ENCODE measurements around the gene FBLN2.
"Not testable (repeated sequence)": the region's sequence is repeated elsewhere in the genome, so short reads cannot be mapped to it uniquely, and the experiment has no call there.

FBLN2 gene

DNA sequence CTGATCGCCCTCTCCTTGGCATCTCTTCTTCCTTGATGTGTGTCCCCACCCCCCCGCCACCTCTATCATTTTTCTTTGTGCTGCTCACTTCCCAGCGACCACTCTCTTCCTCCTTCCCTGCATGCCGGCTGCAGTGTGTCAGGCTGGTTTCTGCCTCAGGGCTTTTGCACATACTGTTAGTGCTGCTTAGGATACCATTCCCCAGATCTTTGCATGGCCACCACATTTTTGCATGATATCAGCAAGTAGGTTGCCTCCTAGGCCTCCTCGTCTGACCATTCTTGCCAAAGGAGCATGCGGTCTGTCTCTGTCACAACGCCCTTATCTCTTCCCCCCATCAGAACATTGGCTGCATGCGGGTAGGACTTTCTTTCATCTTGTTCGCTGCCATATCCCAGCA, 12.5 kb downstream of the FBLN2 start:
- Histone ChIP-seq H2AK5ac (ENCODE audit: low read length, severe bottlenecking) (no peak overlapping the region), H3K23ac (ENCODE audit: low read length in 2 of 2) (no peak overlapping the region)

GRCh38 chr3:13561967-13562366, 13.0 kb downstream of the FBLN2 start:
- H3K79me1 ChIP-seq (replicated peaks; ENCODE audit: low read length, poor library complexity, severe bottlenecking), result no peaks in the 10 kb centered on the region
- peaks cover 1% of the 10 kb centered on the region for H3K4me1 ChIP-seq (ENCODE audit: control insufficient read depth, insufficient read depth, low read depth, low read length)
- H2BK12ac ChIP-seq (ENCODE audit: low read length in 2 of 2), result no peak overlapping the region
- no peak overlapping the region for H3K4me3 ChIP-seq (ENCODE audit: insufficient read depth in 1 of 2, low read depth in 1 of 2, low read length in 2 of 2)
- 87% methylated on average over 4 of the region's 4 CpGs for WGBS
- no peak overlapping the region for H3K4ac ChIP-seq (ENCODE audit: low read depth in 1 of 2, low read length in 2 of 2)
- H3K27ac ChIP-seq (ENCODE audit: low read length, poor library complexity, severe bottlenecking), result no peak overlapping the region
- H3K18ac ChIP-seq (ENCODE audit: low read depth in 1 of 2, low read length in 2 of 2), result no peak overlapping the region
- no peaks in the 10 kb centered on the region for H3K9me3 ChIP-seq (ENCODE audit: control insufficient read depth, low read length)
- no peak for DNase-seq
- no peak overlapping the region for H3K14ac ChIP-seq (ENCODE audit: low read length in 2 of 2)
- H3K27me3 ChIP-seq (ENCODE audit: control insufficient read depth in 1 of 2, insufficient read depth in 1 of 2, low read length in 2 of 2), result peaks cover 0 to 24% of the 10 kb centered on the region in 2 experiments
- H2BK120ac ChIP-seq (ENCODE audit: low read depth, low read length), result no peak overlapping the region
- H4K8ac ChIP-seq (ENCODE audit: low read length), result no peak overlapping the region
- no peak overlapping the region for H3K23ac ChIP-seq (ENCODE audit: low read length in 2 of 2)
- H2AK5ac ChIP-seq (ENCODE audit: low read length, severe bottlenecking), result no peak overlapping the region
- no peak overlapping the region for H3K4me2 ChIP-seq (ENCODE audit: low read length, poor library complexity, severe bottlenecking)
- no peak overlapping the region for H4K91ac ChIP-seq (ENCODE audit: low read length)
- peaks cover 0 to 30% of the 10 kb centered on the region in 2 experiments for H3K36me3 ChIP-seq (ENCODE audit: control insufficient read depth in 1 of 2, insufficient read depth in 2 of 2, low read depth in 1 of 2, low read length in 2 of 2)
- H3K9ac ChIP-seq (ENCODE audit: low read length), result no peak overlapping the region
- no peak overlapping the region for H2BK15ac ChIP-seq (ENCODE audit: low read depth, poor library complexity, severe bottlenecking)
- no peak overlapping the region for H2AFZ ChIP-seq (ENCODE audit: low read depth, low read length)
- H2BK5ac ChIP-seq (ENCODE audit: low read depth, low read length, poor library complexity, severe bottlenecking), result no peak overlapping the region

More for the DNA sequence above, 12.5 kb downstream of the FBLN2 start:
- no peak overlapping the region for H3K27ac ChIP-seq (ENCODE audit: low read length, poor library complexity, severe bottlenecking)
- H3K4ac ChIP-seq (ENCODE audit: low read depth in 1 of 2, low read length in 2 of 2), result no peak overlapping the region
- no peak overlapping the region for H2BK15ac ChIP-seq (ENCODE audit: low read depth, poor library complexity, severe bottlenecking)
- no peak overlapping the region for H4K8ac ChIP-seq (ENCODE audit: low read length)
- no peaks in the 10 kb centered on the region for H3K9me3 ChIP-seq (ENCODE audit: control insufficient read depth, low read length)
- no peak overlapping the region for H3K4me2 ChIP-seq (ENCODE audit: low read length, poor library complexity, severe bottlenecking)
- peaks cover 0 to 24% of the 10 kb centered on the region in 2 experiments for H3K27me3 ChIP-seq (ENCODE audit: control insufficient read depth in 1 of 2, insufficient read depth in 1 of 2, low read length in 2 of 2)
- no peak overlapping the region for H3K18ac ChIP-seq (ENCODE audit: low read depth in 1 of 2, low read length in 2 of 2)
- 81% methylated on average over 9 of the region's 9 CpGs for WGBS
- H3K9ac ChIP-seq (ENCODE audit: low read length), result no peak overlapping the region
- peaks cover 0 to 28% of the 10 kb centered on the region in 2 experiments for H3K36me3 ChIP-seq (ENCODE audit: control insufficient read depth in 1 of 2, insufficient read depth in 2 of 2, low read depth in 1 of 2, low read length in 2 of 2)
- no peak overlapping the region for H4K91ac ChIP-seq (ENCODE audit: low read length)
- DNase-seq, result no peak
- H3K4me1 ChIP-seq (ENCODE audit: control insufficient read depth, insufficient read depth, low read depth, low read length), result peaks cover 2% of the 10 kb centered on the region
- no peak overlapping the region for H2BK5ac ChIP-seq (ENCODE audit: low read depth, low read length, poor library complexity, severe bottlenecking)
- no peak overlapping the region for H2AFZ ChIP-seq (ENCODE audit: low read depth, low read length)
- H3K79me1 ChIP-seq (replicated peaks; ENCODE audit: low read length, poor library complexity, severe bottlenecking), result no peaks in the 10 kb centered on the region
- no peak overlapping the region for H3K14ac ChIP-seq (ENCODE audit: low read length in 2 of 2)
- no peak overlapping the region for H3K4me3 ChIP-seq (ENCODE audit: insufficient read depth in 1 of 2, low read depth in 1 of 2, low read length in 2 of 2)
- no peak overlapping the region for H2BK12ac ChIP-seq (ENCODE audit: low read length in 2 of 2)
- H2BK120ac ChIP-seq (ENCODE audit: low read depth, low read length), result no peak overlapping the region

GRCh38 chr3:13562421-13562820, 13.5 kb downstream of the FBLN2 start:
- not testable (repeated sequence) for H3K4me2 ChIP-seq (ENCODE audit: low read length, poor library complexity, severe bottlenecking); H3K4ac ChIP-seq (ENCODE audit: low read depth in 1 of 2, low read length in 2 of 2); H3K4me3 ChIP-seq (ENCODE audit: insufficient read depth in 1 of 2, low read depth in 1 of 2, low read length in 2 of 2); H2BK5ac ChIP-seq (ENCODE audit: low read depth, low read length, poor library complexity, severe bottlenecking); H2BK120ac ChIP-seq (ENCODE audit: low read depth, low read length); H4K91ac ChIP-seq (ENCODE audit: low read length); H3K27ac ChIP-seq (ENCODE audit: low read length, poor library complexity, severe bottlenecking); H2AFZ ChIP-seq (ENCODE audit: low read depth, low read length); H3K18ac ChIP-seq (ENCODE audit: low read depth in 1 of 2, low read length in 2 of 2); H2BK15ac ChIP-seq (ENCODE audit: low read depth, poor library complexity, severe bottlenecking); H3K4me1 ChIP-seq (ENCODE audit: control insufficient read depth, insufficient read depth, low read depth, low read length); H4K8ac ChIP-seq (ENCODE audit: low read length); H3K9me3 ChIP-seq (ENCODE audit: control insufficient read depth, low read length); DNase-seq; H3K23ac ChIP-seq (ENCODE audit: low read length in 2 of 2); H3K9ac ChIP-seq (ENCODE audit: low read length); H2BK12ac ChIP-seq (ENCODE audit: low read length in 2 of 2); H2AK5ac ChIP-seq (ENCODE audit: low read length, severe bottlenecking); H3K79me1 ChIP-seq (replicated peaks; ENCODE audit: low read length, poor library complexity, severe bottlenecking); H3K14ac ChIP-seq (ENCODE audit: low read length in 2 of 2)
- peaks cover 0 to 24% of the 10 kb centered on the region in 2 experiments for H3K27me3 ChIP-seq (ENCODE audit: control insufficient read depth in 1 of 2, insufficient read depth in 1 of 2, low read length in 2 of 2)
- WGBS, result 90% methylated on average over 9 of the region's 9 CpGs
- peaks cover 0 to 30% of the 10 kb centered on the region in 2 experiments for H3K36me3 ChIP-seq (ENCODE audit: control insufficient read depth in 1 of 2, insufficient read depth in 2 of 2, low read depth in 1 of 2, low read length in 2 of 2)

DNA sequence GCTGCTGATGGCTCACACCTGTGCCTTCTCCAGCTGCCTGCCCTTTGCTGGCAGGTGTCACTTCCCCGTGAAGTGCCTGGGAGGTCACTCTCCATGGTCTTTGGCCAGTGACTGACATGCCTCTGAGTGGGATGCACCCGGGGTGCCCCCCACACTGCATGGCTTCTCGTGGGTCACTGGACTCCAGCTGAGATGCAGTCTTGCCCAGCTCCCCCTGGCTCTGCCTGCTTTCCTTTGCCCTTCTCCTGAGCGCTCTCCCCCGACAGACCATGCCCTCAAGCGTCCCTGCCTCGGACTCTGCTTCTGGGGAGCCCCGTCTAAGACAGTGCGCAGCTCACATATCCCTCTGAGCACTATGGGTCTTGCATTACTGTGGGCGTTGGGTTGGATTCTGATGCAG, 14.4 kb downstream of the FBLN2 start:
- WGBS, result 87% methylated on average over 10 of the region's 10 CpGs
- no peak overlapping the region for H4K91ac ChIP-seq (ENCODE audit: low read length)
- no peak overlapping the region for H2BK12ac ChIP-seq (ENCODE audit: low read length in 2 of 2)

More for the DNA sequence above, 14.4 kb downstream of the FBLN2 start:
- no peak overlapping the region for H3K9ac ChIP-seq (ENCODE audit: low read length)
- H2AFZ ChIP-seq (ENCODE audit: low read depth, low read length), result no peak overlapping the region
- no peak overlapping the region for H3K14ac ChIP-seq (ENCODE audit: low read length in 2 of 2)
- H3K9me3 ChIP-seq (ENCODE audit: control insufficient read depth, low read length), result no peaks in the 10 kb centered on the region
- no peak overlapping the region for H2BK120ac ChIP-seq (ENCODE audit: low read depth, low read length)
- H3K23ac ChIP-seq (ENCODE audit: low read length in 2 of 2), result no peak overlapping the region
- no peak overlapping the region for H3K4me2 ChIP-seq (ENCODE audit: low read length, poor library complexity, severe bottlenecking)
- H3K79me1 ChIP-seq (replicated peaks; ENCODE audit: low read length, poor library complexity, severe bottlenecking), result no peaks in the 10 kb centered on the region
- H3K27me3 ChIP-seq (ENCODE audit: control insufficient read depth in 1 of 2, insufficient read depth in 1 of 2, low read length in 2 of 2), result peaks cover 0 to 24% of the 10 kb centered on the region in 2 experiments
- H2BK5ac ChIP-seq (ENCODE audit: low read depth, low read length, poor library complexity, severe bottlenecking), result no peak overlapping the region
- H3K36me3 ChIP-seq (ENCODE audit: control insufficient read depth in 1 of 2, insufficient read depth in 2 of 2, low read depth in 1 of 2, low read length in 2 of 2), result peaks cover 0 to 30% of the 10 kb centered on the region in 2 experiments
- H3K4me1 ChIP-seq (ENCODE audit: control insufficient read depth, insufficient read depth, low read depth, low read length), result no peaks in the 10 kb centered on the region
- no peak overlapping the region for H2BK15ac ChIP-seq (ENCODE audit: low read depth, poor library complexity, severe bottlenecking)
- H3K27ac ChIP-seq (ENCODE audit: low read length, poor library complexity, severe bottlenecking), result no peak overlapping the region
- H3K4ac ChIP-seq (ENCODE audit: low read depth in 1 of 2, low read length in 2 of 2), result no peak overlapping the region
- no peak overlapping the region for H2AK5ac ChIP-seq (ENCODE audit: low read length, severe bottlenecking)
- H3K18ac ChIP-seq (ENCODE audit: low read depth in 1 of 2, low read length in 2 of 2), result no peak overlapping the region
- H4K8ac ChIP-seq (ENCODE audit: low read length), result no peak overlapping the region
- H3K4me3 ChIP-seq (ENCODE audit: insufficient read depth in 1 of 2, low read depth in 1 of 2, low read length in 2 of 2), result no peak overlapping the region
- no peak for DNase-seq

All from mesenchymal stem cell (in vitro differentiated cells and primary cell).